Spleen (tissue), 7 donors: ENCODE results near the gene RBMS3.

Experiments used
- POLR2A ChIP-seq, 3 donors: fragments of 450-650 bp; IDR thresholded peaks; one replicate each; pipeline ENCODE4 v1.5.1; 2017; ENCODE audit warnings: antibody characterized with exemption in 3 of 3, mild to moderate bottlenecking in 1 of 3
- POLR2AphosphoS5 ChIP-seq, 3 donors: sonication (generic); formaldehyde crosslinking; IDR thresholded peaks; one replicate each; pipeline ENCODE4 v1.5.1; 2017; ENCODE audit warnings: antibody characterized with exemption in 3 of 3
- TF ChIP-seq, protein P1 (sequence below), 11 experiments: fragments of 200-600 bp in 7 of 11; fragments of 450-650 bp in 4 of 11; sonication (generic) in 4 of 11; IDR thresholded peaks in 8 of 11; conservative IDR thresholded peaks in 3 of 11; 1 replicate in 7 of 11; 2 replicates in 4 of 11; pipeline versions ENCODE4 v1.4.0 to v1.8.0; 2016 to 2021; ENCODE audit warnings: antibody characterized with exemption in 11 of 11, inconsistent platforms in 4 of 11, mild to moderate bottlenecking in 1 of 11
- donor health status: DM: no; HTN: no; CAD: no; lungs with moderate emphysema.
- donor health status: DM: no; HTN: no; CAD: no.
- donor health status: DM: no; HTN: no; CAD: no.

DNA sequence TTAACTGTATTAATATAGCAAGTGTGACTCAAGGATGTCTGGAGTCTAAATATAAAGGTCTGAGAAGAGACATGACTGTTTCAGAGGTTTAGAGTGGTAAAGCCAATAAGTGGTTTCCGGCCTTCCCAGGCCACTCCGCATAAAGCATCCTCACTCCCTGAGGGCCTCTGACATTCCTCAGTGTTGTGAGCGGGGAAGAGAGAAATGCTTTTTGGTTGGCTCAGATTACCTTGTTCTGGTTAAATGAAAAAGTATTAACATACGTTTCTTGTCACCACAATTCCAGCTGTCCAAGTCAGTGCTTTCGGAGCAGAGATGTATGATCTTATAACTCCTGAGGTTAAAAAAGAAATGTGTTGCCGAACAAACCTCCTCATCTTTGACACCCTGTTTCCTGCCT lies 103.8 kb downstream of the RBMS3 start:
- TF ChIP-seq POLR2A (IDR thresholded peaks at IDR 0.05) = no peak
- TF ChIP-seq POLR2AphosphoS5 (IDR thresholded peaks at IDR 0.05) = no peak
- TF ChIP-seq, protein P1, sequence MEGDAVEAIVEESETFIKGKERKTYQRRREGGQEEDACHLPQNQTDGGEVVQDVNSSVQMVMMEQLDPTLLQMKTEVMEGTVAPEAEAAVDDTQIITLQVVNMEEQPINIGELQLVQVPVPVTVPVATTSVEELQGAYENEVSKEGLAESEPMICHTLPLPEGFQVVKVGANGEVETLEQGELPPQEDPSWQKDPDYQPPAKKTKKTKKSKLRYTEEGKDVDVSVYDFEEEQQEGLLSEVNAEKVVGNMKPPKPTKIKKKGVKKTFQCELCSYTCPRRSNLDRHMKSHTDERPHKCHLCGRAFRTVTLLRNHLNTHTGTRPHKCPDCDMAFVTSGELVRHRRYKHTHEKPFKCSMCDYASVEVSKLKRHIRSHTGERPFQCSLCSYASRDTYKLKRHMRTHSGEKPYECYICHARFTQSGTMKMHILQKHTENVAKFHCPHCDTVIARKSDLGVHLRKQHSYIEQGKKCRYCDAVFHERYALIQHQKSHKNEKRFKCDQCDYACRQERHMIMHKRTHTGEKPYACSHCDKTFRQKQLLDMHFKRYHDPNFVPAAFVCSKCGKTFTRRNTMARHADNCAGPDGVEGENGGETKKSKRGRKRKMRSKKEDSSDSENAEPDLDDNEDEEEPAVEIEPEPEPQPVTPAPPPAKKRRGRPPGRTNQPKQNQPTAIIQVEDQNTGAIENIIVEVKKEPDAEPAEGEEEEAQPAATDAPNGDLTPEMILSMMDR (IDR thresholded peaks at IDR 0.05 in 8 of 11, conservative IDR thresholded peaks at IDR 0.05 in 3 of 11) = no peak
